ENCODE measurements around the gene SEC14L2.
A peak's percentile ranks its signal among the peaks of the same experiment; 100 is the strongest.

Gene SEC14L2

GRCh38 chr22:30404307-30404706, 7.5 kb downstream of the SEC14L2 start:
- DNase-seq (ENCODE audit: low read depth in 2 of 2): no peak

DNA sequence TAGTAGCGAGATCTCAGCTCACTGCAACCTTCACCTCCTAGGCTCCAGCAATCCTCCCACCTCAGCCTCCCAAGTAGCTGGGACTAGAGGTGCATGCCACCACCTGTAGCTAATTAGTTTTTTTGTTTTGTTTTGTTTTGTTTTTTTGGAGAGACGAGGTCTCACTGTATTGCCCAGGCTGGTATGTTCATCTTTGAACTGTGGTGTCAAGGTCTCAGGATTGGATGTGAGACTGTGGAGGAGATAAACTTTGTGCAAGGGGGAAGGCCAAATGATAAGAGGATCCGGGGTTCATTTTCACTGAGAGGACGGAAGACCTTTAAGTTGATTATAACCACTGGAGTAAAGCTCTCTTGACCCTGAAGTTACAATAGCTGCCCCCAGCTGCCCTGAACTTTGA, 8.9 kb downstream of the SEC14L2 start:
- DNase-seq (ENCODE audit: low read depth in 2 of 2): no peak

DNA sequence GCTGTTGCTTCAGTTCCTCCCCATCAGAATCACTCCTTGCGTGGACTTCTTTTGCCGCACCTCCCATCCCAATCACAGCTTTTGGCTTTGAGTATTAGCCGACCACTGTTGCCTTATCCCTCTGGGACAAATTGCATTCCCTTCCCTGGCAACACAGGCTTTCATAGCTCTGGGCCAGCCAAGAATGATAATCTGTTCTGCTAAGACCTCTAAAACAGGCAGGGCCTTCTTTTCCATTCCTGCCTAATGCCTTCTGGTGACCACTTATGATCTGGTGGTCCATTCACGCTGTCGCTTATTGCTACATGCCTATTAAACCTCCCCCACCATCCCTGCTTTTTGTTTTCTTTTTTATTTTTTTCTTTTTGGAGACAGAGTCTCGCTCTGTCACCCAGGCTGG, 9.6 kb downstream of the SEC14L2 start:
- DNase-seq (ENCODE audit: low read depth in 2 of 2): no peak

GRCh38 chr22:30408388-30409102, 11.7 kb downstream of the SEC14L2 start:
- DNase-seq (ENCODE audit: low read depth in 2 of 2): no peak

GRCh38 chr22:30411780-30412179, 15.0 kb downstream of the SEC14L2 start:
- DNase-seq (ENCODE audit: low read depth in 2 of 2): no peak

GRCh38 chr22:30413001-30413400, 16.2 kb downstream of the SEC14L2 start:
- no peak for DNase-seq (ENCODE audit: low read depth in 2 of 2)

GRCh38 chr22:30413745-30414524, 17.1 kb downstream of the SEC14L2 start:
- DNase-seq (ENCODE audit: low read depth in 2 of 2): no peak

- no peak for DNase-seq (ENCODE audit: low read depth in 2 of 2)
These were observed 17.8 kb downstream of the SEC14L2 start for GRCh38 chr22:30414525-30415047.

DNA sequence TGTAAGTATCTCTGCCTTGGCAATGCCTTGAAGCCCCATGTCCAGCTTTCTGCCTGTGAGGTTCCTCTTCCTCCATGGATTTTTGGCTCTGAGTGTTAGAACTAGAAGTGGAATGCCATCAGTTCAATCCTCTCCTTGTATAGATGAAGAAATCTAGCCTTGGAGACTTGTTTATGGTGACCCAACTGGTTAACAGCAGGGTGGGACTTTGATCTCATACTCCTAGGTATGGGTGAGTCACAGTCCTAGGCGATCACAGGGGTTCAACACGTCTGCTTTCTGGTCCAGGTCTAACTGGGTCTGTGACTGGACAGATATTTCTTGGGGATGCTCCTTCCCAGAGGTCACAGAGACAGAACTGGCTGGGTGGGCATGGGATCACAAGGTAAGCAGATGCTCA, 19.6 kb downstream of the SEC14L2 start:
- no peak for DNase-seq (ENCODE audit: low read depth in 2 of 2)

GRCh38 chr22:30416837-30417236, 20.0 kb downstream of the SEC14L2 start:
- DNase-seq (ENCODE audit: low read depth in 2 of 2): no peak

- no peak for DNase-seq (ENCODE audit: low read depth in 2 of 2)
These were observed 23.7 kb downstream of the SEC14L2 start for GRCh38 chr22:30420347-30421125.

GRCh38 chr22:30421695-30422480, 25.1 kb downstream of the SEC14L2 start:
- DNase-seq (ENCODE audit: low read depth in 2 of 2): no peak

- peak in 1 of 2 donors; percentile 23 for DNase-seq (ENCODE audit: low read depth in 2 of 2)
These were observed 25.9 kb downstream of the SEC14L2 start for GRCh38 chr22:30422481-30423300.

GRCh38 chr22:30423301-30423958, 26.6 kb downstream of the SEC14L2 start:
- peak; percentile 51 to 59 for DNase-seq (ENCODE audit: low read depth in 2 of 2)

GRCh38 chr22:30423959-30424533, 27.2 kb downstream of the SEC14L2 start:
- peak; percentile 95 for DNase-seq (ENCODE audit: low read depth in 2 of 2)

- DNase-seq (ENCODE audit: low read depth in 2 of 2): no peak
These were observed 27.9 kb downstream of the SEC14L2 start for GRCh38 chr22:30424534-30425326.

DNA sequence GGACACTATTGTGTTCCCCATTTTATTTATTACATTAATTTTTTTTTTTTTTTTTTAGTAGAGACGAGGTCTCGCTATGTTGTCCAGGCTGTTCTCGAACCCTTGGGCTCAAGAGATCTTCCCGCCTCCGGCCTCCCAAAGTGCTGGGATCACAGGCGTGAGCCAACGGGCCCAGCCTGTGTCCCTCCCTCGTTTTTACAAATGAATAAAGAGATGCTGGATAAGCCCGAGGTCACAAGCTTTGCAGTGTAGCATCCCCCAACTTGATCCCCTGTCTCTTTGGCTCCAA, 28.5 kb downstream of the SEC14L2 start:
- no peak for DNase-seq (ENCODE audit: low read depth in 2 of 2)

GRCh38 chr22:30425616-30426387, 29.0 kb downstream of the SEC14L2 start, which contains the start of gene MTFP1:
Gene MTFP1, plus strand, starts transcription at chr22:30425768. Its CDS starts 112 bp downstream, at chr22:30425880.
- DNase-seq (ENCODE audit: low read depth in 2 of 2): peak in 1 of 2 donors; percentile 37

Data from stimulated activated CD8-positive, alpha-beta memory T cell treated with anti-CD3 and anti-CD28 coated beads, Interleukin-2, amount 100 ng/mL, for 48 hours (primary cell).